Posterior cingulate gyrus (tissue), 11 donors: ENCODE data around the gene MATK.

Source experiments
- DNase-seq, 10 donors: peaks; one replicate each; pipeline versions ENCODE4 v3.0.0 to v3.0.0-alpha.2; 2020 to 2021; ENCODE audit warnings: mixed read lengths in 3 of 10
- intact Hi-C: fragments of 100-400 bp; cut with DNase I; formaldehyde crosslinking; loops from one replicate; pipeline ENCODE4 v1.15.1; 2023

Gene MATK

DNA sequence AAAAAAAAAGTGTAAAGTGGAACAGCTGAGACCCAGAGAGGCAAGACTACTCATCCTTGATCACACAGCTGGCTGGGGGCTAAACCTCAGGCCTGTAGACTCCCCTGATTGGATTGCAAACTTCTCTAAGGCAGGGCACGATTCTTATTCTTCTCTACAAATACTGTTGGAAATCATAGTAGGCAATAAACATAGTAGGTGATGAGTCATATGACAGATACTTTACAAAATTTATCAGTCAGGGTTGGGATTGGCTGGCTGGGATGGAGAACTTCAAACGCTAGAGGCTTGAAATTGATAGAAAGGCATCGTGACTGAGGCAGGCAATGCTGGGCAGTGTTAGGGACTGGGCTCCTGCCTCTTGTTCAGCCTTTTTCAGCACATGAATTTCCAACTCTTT is 5.9 kb upstream of the MATK start:
- intact Hi-C loops: no loop called here

DNA sequence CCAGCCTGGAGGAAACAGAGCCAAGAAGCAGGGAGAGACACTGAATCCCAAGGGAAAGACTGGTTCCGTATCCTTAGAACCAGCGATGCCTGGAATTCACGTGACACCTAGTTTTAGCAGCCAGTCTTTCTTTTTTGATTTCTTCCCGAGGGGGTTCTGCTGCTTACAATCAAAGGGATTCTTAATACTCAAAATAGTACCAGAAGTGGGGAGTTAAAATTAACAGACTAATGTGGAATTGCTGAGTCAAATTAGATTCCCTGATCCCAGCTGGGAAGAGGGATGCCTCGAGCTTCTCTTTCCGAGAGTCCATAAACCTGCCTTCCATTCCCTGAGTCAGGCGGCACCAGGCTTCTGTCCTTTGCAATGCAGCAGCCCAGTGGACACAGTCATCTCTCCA is 4.8 kb upstream of the MATK start:
- DNase-seq: no peak
- intact Hi-C loops: no loop called here

More for the DNA sequence above, 5.9 kb upstream of the MATK start:
- no peak for DNase-seq

DNA sequence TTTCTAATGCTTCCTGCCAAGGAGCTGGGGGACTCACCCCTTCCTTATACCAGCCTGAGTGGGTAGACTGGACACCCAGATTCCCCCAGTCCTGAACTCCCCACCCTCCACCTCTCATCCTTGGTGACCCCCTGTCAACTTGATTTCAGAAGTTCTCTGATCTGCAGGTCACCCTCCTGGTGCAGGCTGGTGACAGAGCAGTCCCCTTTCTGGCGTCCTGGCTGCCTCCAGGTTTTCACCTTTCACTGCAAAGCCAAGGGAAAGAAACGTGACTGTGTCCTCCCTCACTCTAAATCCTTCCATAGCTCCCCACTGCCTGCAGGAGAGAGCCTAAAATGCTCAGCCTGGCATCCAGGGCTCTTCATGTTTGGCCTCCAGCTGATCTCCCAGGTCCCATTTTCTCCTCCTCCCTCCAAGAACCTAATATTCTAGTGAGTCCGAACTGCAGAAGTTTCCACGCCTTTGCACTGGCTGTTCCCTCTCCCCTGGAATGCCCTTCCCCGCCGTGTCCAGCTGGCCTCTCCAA is 4.1 kb upstream of the MATK start:
- peak in 1 of 10 donors; percentile 59 for DNase-seq
- intact Hi-C loops: no loop called here

DNA sequence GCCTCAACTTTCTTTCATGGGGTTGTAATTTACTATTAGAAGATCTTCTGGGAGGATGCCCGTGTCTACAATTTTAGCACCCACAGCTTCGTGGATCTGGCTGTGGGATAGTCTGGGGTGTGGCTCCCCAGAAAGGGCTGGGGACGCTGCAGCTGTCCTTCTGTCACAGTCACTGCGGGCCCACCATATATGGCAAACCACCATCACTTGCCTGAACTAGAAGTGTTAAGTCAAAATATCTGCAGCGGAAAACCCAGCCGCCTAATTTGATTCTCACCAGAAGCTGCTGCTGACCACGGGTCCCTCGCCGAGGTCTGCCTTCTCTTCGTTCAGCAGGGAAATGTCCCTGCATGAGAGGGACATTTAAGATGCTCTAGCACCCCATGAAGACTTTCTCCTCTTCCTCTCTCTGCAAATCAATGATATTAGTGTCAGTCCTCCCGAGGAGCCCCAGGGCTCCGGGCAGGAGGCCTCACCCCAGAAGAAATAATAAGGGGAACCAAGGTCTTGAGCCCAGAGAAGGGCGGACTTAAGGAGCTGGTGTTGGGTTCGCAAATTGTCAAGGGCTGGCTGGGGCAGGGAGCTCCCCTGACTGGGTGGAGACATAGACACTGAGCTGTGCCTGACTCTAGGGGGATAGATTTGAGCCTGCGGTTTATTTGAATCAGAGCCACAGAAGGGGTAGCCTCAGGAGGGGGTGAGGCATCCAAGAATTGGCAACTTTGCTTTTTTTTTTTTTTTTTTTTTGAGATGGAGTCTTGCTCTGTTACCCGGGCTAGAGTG is 3.0 kb upstream of the MATK start:
- intact Hi-C loops: no loop called here
- DNase-seq: peak in 1 of 10 donors; percentile 57

DNA sequence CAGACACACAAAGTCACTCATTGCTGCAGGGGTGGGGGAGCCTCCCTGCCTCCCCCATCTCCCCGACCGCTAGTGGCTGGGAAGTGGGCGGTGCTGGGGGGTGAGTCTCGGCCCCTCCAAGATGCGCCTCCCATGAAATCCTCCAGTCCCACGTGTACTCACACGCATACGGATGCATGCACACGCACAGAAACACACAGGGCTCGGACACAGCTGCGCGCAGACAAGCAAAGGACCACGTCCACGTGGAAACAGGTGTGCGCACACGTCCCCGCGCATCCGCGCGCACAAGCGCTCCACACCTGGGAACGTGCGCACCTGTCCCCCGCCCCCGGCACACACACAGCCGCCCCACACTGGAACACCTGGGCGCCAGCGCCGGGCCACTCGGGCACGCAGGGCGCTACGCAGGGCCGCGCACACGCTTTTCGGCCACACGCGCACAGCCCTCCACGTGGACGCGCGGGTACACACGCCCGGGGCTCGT is 687 bp downstream of the MATK start:
- intact Hi-C loops: no loop called here
- peak in 6 of 10 donors; percentile 44 to 92 (median 62) for DNase-seq

DNA sequence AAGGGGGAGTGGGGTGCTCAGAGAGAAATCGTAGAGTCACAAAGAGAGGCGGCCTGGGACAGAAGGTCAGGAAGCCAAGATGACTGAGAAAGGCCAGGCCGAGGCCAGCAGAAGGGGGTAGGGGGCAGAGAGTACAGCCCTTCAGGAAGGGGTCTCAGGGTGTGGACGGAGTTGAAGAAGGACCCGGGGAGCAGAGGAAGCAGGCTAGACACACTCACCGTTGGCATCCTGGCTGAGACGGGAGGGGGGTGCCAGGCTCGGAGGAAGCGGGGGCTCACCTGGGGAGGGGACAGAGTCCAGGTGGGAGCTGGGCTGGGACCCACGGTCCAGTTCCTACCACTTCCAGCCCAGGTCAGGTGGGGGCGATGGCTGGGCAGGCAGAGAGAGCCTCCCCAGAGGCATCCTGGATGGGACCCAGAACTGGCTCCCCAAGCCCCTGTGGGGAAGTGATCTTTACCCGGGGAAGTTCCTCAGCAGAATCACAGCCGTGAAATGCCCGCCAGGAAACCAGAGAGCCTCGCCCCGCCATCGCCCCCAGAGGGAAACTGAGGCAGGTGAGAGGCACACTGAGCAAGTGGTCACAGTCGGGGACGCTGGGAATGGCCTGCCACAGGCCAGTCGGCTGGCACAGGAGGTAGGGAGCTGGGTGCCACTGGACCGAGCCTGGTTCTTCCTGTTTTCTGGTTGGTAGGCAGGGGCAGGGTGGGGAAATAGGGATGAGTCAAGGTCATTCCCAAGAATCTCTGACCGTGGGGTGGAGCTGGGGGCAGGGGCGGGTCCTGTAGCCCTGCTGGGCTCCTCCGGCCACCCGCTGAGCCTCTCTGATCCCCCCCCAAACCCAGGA is 1.4 kb downstream of the MATK start:
- intact Hi-C loops: no loop called here

DNA sequence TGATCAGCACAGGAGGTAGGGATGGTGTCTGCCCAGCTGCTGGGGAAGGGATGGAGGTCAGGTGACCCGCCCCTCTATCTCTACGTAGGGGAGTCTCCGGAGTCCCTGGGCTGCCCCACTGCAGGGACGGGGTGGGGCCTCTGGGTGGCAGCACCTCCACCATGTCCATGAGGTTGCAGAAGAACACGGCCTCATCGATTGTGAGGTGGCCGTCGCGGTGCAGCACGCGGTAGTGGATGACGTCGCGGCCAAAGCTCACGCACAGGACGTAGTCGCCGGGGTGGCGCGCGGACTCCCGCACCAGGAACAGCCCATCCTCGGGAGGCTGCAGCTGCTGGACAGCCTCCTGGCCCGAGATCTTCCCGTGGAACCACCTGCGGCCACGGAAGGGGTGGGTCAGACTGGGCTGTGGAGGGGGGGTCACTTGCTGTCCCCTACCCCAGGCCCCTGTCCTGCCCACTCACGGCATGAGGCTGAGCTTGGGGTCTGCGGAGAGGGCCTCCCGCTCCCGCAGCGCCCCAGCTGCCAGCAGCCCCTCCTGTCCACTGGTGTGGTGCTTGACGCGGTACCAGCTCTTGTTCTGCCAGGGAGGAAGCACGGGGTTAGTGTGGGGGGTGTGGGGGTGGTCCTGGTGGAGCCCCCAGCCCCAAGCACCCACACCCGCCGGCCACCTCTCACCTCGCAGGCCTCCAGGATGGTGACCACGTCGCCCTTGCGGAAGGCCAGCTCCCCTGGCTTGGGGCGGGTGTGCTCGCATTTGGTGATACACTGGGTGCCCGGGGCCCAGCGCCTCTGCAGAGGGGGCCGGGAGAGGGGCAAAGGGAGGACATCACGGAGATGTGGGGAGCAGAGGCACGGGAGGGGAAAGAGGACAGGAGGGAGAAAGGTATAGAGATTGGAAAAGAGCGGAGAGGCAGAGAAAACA is 2.3 kb downstream of the MATK start:
- intact Hi-C loops: no loop called here
- no peak for DNase-seq

More for the DNA sequence above, 1.4 kb downstream of the MATK start:
- DNase-seq: no peak

DNA sequence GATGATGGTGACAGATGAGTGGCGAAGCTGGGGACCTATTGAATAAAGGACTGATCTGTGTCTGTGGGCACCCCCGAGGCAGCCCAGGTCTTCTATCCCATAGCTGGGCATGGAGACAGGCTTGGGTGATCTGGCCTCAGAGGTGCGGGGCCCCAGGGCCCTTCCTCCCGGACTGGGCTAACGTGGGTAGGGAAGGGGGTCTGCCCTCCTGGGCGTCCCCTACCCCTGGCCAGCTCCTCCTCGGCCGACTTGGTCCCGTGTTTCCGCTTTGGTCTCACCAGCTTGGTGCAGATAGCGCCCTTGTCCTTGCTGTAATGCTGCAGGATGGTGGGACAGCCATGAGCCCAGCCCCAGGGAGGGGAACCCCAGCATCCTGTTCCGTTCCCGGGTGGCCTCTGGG is 3.3 kb downstream of the MATK start:
- DNase-seq: no peak

DNA sequence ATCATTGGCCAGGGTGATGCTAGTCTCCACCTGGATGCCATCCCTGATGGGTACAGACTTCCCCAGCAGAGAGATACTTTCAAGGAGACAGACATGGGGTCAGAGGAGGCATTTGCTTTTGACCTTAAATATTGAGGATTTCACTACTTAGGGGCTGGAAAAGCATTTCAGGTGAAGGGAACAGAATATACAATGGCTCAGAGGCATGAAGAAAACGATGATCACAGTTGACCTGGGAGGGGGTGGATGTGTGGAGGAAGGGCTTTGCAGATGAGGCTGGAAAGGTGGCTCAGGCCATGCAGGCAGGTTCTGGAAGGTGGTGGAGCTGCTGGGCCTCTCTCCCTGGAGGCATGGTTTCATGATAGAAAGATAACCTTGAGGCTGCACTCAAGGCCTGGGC is 3.9 kb downstream of the MATK start:
- no peak for DNase-seq

More for the DNA sequence above, 3.3 kb downstream of the MATK start:
- intact Hi-C loops: no loop called here

DNA sequence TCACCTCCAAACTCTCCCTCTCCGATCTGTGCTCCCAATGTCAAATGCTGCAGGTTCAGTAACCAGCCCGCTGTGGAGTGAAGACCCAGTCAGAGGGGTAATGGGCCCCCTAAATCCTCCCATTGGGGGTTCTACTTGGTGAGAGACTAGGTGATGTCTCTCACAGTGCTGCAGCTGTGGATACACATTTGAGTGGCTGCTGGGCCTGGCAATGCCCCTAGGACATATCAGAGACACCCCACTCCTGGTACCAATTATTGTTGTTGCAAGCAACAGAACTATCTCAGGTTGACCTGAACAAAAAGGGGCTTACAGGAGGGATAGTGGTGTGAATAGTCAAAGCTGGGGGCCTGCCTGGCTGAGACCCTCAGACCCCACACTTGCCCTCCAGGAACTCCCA is 4.6 kb downstream of the MATK start:
- intact Hi-C loops: no loop called here
- no peak for DNase-seq

More for the DNA sequence above, 3.9 kb downstream of the MATK start:
- intact Hi-C loops: no loop called here

DNA sequence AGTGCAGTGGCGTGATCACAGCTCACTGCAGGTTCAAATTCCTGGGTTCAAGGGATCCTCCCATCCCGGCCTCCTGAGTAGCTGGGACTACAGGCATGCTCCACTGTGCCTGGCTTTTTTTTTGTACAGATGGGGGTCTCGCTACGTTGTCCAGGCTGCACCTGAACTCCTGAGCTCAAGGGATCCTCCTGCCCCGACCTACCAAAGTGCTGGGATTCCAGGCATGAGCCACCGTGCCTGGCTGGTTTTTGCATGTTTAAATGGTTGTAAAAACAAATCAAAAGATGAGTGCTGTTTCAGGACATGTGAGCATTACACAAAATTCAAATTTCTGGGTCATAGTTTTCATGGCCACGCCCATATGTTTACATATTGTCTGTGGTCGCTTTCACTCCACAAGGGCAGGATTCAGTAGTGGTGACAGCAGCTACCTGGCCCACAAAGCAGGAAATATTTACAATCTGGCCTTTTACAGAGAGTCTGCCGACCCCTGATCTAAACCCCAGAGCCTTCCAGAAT is 5.3 kb downstream of the MATK start:
- intact Hi-C loops: no loop called here
- DNase-seq: no peak

DNA sequence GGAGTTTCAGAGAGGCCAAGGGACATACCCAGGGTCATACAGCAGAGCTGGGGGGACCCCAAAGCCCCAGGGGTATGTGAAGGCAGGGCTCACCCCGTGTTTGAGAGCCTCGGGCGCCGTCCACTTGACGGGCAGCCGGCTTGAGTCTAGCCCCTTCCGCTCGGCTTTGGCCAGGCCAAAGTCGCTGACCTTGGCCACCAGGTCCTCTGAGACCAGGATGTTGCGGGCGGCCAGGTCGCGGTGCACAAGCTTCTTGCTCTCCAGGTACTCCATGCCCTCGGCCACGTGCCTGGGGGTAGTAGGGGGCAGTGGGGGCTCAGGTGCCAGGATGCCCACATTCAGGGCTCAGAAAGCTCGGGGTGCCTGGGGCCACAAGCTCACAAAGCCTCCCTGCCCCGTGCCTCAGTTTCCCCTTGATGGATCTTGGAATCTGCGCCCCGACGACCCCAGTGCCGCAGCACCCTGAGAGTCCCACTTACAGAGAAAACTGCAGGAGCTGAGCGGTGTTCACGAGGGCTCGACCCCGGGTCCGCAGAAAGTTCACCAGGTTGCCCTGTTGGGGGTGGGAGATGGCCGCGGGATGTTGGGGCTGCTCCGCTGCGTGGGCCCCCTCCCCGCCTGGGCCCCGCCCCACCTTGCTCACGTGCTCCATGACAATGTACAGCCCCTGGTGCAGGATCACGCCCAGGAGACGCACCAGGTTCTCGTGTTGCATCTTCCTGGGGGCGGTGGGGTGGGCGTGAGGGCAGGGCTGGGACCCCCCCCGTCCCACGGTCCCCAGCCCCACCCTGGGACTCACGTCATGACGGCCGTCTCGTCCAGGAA is 7.1 kb downstream of the MATK start:
- peak in 1 of 10 donors; percentile 73 for DNase-seq
- intact Hi-C loops: no loop called here

DNA sequence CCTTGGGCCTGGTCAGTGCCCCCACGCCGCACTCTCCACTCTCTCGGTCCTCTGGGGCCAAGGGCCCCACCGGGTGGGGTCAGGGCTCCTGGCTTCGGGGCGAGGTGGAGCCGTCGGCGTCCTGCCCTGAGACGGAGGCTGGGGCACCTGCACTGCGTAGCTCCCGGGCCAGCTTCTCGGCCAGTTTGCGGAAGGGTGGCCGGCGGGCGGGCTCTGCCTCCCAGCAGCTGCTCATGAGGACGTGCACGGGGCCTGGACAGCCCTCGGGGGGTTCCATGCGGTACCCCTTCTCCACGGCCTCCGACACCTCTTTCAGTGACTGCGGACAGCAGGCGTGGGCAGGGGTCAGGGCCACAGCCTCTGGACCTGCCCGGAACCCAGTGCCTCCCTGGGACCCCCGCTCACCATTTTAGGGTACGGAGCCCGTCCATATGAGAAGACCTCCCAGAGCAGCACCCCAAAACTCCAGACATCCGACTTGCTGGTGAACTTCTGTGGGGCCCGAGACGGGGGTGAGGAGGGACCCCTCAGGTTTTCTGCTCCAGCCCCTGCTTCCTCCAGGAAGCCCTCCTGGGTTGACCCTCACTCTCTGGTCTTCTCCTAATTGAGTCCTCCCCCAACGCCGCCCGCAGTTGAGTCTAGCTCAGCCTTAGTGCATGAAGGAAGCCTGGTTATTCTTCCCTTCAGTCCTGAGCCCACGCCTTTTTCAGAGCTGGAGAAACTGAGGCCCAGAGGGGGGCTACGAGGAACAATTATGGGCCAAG is 7.9 kb downstream of the MATK start:
- intact Hi-C loops: no loop called here
- no peak for DNase-seq

DNA sequence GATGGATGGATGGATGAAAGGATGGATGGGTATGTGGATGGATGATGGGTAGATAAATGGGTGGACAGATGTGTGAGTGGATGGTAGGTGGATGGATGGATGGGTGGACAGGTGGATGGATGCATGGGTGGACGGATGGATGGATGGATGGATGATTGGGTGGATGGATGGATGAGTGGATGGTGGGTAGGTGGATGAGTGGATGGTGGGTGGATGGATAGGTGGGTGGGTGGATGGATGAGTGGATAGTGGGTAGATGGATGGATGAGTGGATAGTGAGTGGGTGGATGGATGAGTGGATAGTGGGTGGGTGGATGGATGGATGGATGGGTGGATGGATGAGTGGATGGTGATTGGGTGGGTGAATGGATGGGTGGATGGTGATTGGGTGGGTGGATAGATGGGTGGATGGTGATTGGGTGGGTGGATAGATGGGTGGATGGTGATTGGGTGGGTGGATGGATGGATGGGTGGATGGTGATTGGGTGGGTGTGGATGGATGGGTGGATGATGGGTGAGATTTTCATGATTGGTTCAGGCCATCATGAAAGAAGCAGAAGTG is 9.6 kb downstream of the MATK start:
- intact Hi-C loops: no loop called here

DNA sequence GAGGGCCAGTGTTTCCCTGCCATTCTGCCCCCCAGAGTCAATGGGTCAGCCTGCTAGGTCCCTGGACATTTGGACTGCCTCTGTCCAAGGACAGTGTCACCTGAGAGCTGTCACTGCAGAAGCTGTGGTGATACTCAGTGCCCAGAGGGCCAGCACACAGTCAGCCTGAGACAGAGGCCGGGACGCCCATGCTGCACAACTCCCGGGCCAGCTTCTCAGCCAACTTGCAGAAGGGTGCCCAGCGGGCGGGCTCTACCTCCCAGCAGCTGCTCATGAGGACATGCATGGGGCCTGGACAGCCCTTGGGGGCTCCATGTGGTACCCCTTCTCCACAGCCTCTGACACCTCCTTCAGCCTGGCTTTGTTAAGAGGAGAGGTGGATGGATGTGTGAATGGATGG is 10.3 kb downstream of the MATK start:
- intact Hi-C loops: no loop called here
- DNase-seq: no peak

More for the DNA sequence above, 9.6 kb downstream of the MATK start:
- no peak for DNase-seq

DNA sequence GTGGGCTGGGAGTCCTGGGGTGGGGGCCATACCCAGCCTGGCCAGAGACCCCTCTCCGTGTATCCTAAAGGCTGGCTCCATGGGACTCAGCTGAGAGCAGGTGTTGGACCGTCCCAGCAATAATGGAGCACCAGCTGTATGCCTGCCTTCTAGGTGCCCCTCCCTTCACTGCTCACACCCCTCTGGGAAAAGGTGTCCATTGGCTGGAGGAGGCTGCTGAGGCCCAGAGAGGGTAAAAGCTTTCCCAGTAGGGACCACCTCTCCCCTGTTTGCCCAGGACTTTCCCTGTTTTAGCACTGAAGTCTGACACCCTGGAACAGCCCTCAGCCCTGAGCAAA is 10.8 kb downstream of the MATK start:
- no peak for DNase-seq
- intact Hi-C loops: no loop called here

DNA sequence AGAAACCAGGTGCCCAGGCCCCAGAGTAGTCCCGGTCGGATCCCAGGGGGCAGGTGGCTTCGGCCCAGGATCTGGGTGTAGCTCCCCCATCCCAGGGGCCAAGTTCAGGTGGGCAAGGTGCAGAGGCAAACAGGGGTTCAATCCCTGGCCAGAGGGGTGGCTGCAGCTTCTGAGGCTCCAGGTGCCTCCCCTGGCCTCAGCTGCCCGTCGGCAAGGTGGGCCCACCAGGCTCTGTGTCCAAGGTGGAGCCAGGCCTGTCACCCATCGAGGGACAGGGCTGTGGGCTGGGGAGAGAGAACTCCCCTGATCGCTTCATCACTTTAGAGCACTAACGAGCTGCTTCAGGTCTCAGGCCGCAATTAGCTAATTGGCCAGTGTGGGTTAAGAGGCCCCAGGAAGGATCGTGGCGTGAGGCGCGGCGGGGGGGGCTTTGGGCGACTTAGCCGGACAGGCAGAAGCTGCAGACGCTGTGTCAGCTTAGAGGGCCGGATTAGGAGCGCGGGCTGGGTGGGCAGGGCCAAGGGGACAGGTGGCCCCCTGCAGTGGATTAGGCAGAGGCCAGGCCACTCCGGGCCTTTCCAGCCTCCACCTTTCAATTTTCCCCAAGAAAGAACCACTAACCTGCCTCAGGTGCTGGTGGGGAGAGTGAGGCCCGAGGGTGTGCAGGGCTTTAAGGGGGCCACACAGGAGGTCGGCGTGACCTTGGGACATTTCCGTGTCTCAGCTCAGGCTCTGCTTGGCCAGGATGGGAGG is 11.4 kb downstream of the MATK start:
- DNase-seq: no peak
- intact Hi-C loops: no loop called here
